HG02623 (cell line): ENCODE measurements around the gene SPOCK1.

Experiments
- ATAC-seq: cut with Tn5 transposase; IDR thresholded peaks from one replicate; pipeline ENCODE4 v1.9.1; 2021; ENCODE audit warnings: moderate library complexity; ENCODE audit not compliant: unreplicated experiment

SPOCK1 gene

GRCh38 chr5:137174196-137174595 lies 324.9 kb downstream of the SPOCK1 start:
- ATAC-seq, result no peak

- ATAC-seq, result no peak
These were observed 326.9 kb downstream of the SPOCK1 start for GRCh38 chr5:137172258-137172657.

GRCh38 chr5:137167187-137167586 lies 331.9 kb downstream of the SPOCK1 start:
- no peak for ATAC-seq

GRCh38 chr5:137164961-137165360 lies 334.2 kb downstream of the SPOCK1 start:
- no peak for ATAC-seq

- ATAC-seq, result no peak
These were observed 334.6 kb downstream of the SPOCK1 start for GRCh38 chr5:137164536-137164935.

- no peak for ATAC-seq
These were observed 340.4 kb downstream of the SPOCK1 start for GRCh38 chr5:137158691-137159090.

GRCh38 chr5:137156180-137156579 lies 342.9 kb downstream of the SPOCK1 start:
- no peak for ATAC-seq

- no peak for ATAC-seq
These were observed 343.7 kb downstream of the SPOCK1 start for GRCh38 chr5:137155261-137156000.

GRCh38 chr5:137152616-137153015 lies 346.5 kb downstream of the SPOCK1 start:
- no peak for ATAC-seq

- no peak for ATAC-seq
These were observed 350.5 kb downstream of the SPOCK1 start for GRCh38 chr5:137148655-137149054.

GRCh38 chr5:137148159-137148558 lies 351.0 kb downstream of the SPOCK1 start:
- no peak for ATAC-seq

GRCh38 chr5:137147346-137147745 lies 351.8 kb downstream of the SPOCK1 start:
- no peak for ATAC-seq

GRCh38 chr5:137146402-137146890 lies 352.7 kb downstream of the SPOCK1 start:
- no peak for ATAC-seq

- no peak for ATAC-seq
These were observed 353.4 kb downstream of the SPOCK1 start for GRCh38 chr5:137145721-137146120.

GRCh38 chr5:137144656-137145055 lies 354.5 kb downstream of the SPOCK1 start:
- ATAC-seq, result no peak

- peak; percentile 63 for ATAC-seq
These were observed 356.1 kb downstream of the SPOCK1 start for GRCh38 chr5:137142764-137143605.

- ATAC-seq, result no peak
These were observed 356.8 kb downstream of the SPOCK1 start for GRCh38 chr5:137142346-137142745.

GRCh38 chr5:137141779-137142178 lies 357.3 kb downstream of the SPOCK1 start:
- no peak for ATAC-seq

GRCh38 chr5:137136991-137137632 lies 362.0 kb downstream of the SPOCK1 start:
- no peak for ATAC-seq

GRCh38 chr5:137134920-137135532 lies 364.1 kb downstream of the SPOCK1 start:
- ATAC-seq, result no peak
